Ovary (tissue), 9 donors: Measurements from ENCODE around the gene PLEKHA8. TPM values are rescaled to one million over a fixed set of nuclear protein-coding genes. Genes with fewer than 3 reads are reported as not detected.

ENCODE experiments used
- DNase-seq, 5 donors: peaks; one replicate each; pipeline ENCODE4 v3.0.0-alpha.2; 2019 to 2020
- H3K27ac ChIP-seq, 2 donors: fragments of 200-600 bp; one replicate each; pipeline versions ENCODE4 v1.5.1 to v1.8.0; 2019 to 2022
- H3K27me3 ChIP-seq: fragments of 200-600 bp; one replicate; pipeline ENCODE4 v1.8.0; 2022
- H3K36me3 ChIP-seq: fragments of 200-600 bp; sonication (generic); one replicate; pipeline ENCODE4 v1.5.1; 2019
- H3K4me1 ChIP-seq: one replicate; pipeline ENCODE4 v1.8.1; 2013; ENCODE audit warnings: mild to moderate bottlenecking, moderate library complexity; ENCODE audit not compliant: insufficient read depth
- H3K4me3 ChIP-seq: fragments of 200-600 bp; sonication (generic); one replicate; pipeline ENCODE4 v1.5.1; 2017
- H3K9me3 ChIP-seq, 2 donors: fragments of 200-600 bp in 1 of 2; sonication (generic) in 1 of 2; one replicate each; pipeline versions ENCODE4 v1.5.1 to v1.8.1; 2013 to 2019; ENCODE audit warnings: mild to moderate bottlenecking in 1 of 2, moderate library complexity in 1 of 2
- EP300 ChIP-seq: sonication (generic); formaldehyde crosslinking; IDR thresholded peaks from one replicate; pipeline ENCODE4 v1.6.1; 2017; ENCODE audit warnings: antibody characterized with exemption
- POLR2A ChIP-seq: fragments of 450-650 bp; IDR thresholded peaks from one replicate; pipeline ENCODE4 v1.6.1; 2017; ENCODE audit warnings: antibody characterized with exemption, mild to moderate bottlenecking, moderate library complexity
- WGBS, 3 donors: extraction: QIAGEN DNeasy Blood & Tissue Kit in 1 of 3; methylation state at CpG; one replicate each; pipeline versions ENCODE4 v1.1.5 to v1.1.7; 2013 to 2017; 5-methylcytosine and 5-hydroxymethylcytosine counted together
- intact Hi-C, 4 donors: fragments of 100-400 bp; cut with DNase I; formaldehyde crosslinking; loops; one replicate each; pipeline versions ENCODE4 v1.11.0 to v1.15.1; 2022 to 2023
- polyA plus RNA-seq, 2 donors: library from polyadenylated mRNA; stranded (reverse); fragments of 200-250 nt in 1 of 2; fragments of 350-450 nt in 1 of 2; fragmentation: Illumina TruSeq in 1 of 2; extraction: RNeasy Lipid Tissue Mini Kit (QIAGEN cat#74804) in 1 of 2; gene quantifications; one replicate each; pipeline ENCODE4 v1.2.3, GENCODE V29; 2013 to 2014
- total RNA-seq, 7 donors: library from RNA; depleted of rRNA in 2 of 7; stranded (reverse); fragments of >200 nt in 2 of 7; fragmentation: NEBNext Ultra II Directional in 3 of 7; extraction: Animal tissue kit (Norgen Biotek cat#: 25700) in 3 of 7; gene quantifications; one replicate each; pipeline versions ENCODE4 v1.1.0 to v1.2.4, GENCODE V29; 2016 to 2023
- TF ChIP-seq, protein P1 (sequence below), 3 donors: fragments of 450-650 bp in 2 of 3; fragments of 200-600 bp in 1 of 3; IDR thresholded peaks; one replicate each; pipeline versions ENCODE4 v1.5.1 to v1.8.0; 2016 to 2022; ENCODE audit warnings: antibody characterized with exemption in 3 of 3, mild to moderate bottlenecking in 1 of 3
- donor health status: DM: no; HTN: no; CAD: no; lungs with moderate emphysema.
- donor health status: DM: no; HTN: no; CAD: no.
- donor health status: Bipolar disorder and iron deficiency.
- donor health status: DM: yes; HTN: yes; CAD: no.
- donor health status: DM: no; HTN: no; CAD: no.
- donor health status: DM: yes; HTN: yes; CAD: no.

Gene PLEKHA8
- total and polyA plus RNA-seq, 9 donors: 3.1 to 12.8 (median 10.0) TPM

GRCh38 chr7:30086529-30086928 is 58.3 kb downstream of the PLEKHA8 start:
- Histone ChIP-seq H3K4me3 (no peak overlapping the region), H3K9me3 (no peaks in the 10 kb centered on the region), H3K4me1 (no peaks in the 10 kb centered on the region), H3K27ac (no peak overlapping the region), H3K27me3 (no peaks in the 10 kb centered on the region), H3K36me3 (no peaks in the 10 kb centered on the region)
- TF ChIP-seq, protein P1, sequence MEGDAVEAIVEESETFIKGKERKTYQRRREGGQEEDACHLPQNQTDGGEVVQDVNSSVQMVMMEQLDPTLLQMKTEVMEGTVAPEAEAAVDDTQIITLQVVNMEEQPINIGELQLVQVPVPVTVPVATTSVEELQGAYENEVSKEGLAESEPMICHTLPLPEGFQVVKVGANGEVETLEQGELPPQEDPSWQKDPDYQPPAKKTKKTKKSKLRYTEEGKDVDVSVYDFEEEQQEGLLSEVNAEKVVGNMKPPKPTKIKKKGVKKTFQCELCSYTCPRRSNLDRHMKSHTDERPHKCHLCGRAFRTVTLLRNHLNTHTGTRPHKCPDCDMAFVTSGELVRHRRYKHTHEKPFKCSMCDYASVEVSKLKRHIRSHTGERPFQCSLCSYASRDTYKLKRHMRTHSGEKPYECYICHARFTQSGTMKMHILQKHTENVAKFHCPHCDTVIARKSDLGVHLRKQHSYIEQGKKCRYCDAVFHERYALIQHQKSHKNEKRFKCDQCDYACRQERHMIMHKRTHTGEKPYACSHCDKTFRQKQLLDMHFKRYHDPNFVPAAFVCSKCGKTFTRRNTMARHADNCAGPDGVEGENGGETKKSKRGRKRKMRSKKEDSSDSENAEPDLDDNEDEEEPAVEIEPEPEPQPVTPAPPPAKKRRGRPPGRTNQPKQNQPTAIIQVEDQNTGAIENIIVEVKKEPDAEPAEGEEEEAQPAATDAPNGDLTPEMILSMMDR (IDR thresholded peaks at IDR 0.05): no peak
- TF ChIP-seq POLR2A (no peak), EP300 (no peak)
- intact Hi-C loops: no loop called here
- DNase-seq: no peak

DNA sequence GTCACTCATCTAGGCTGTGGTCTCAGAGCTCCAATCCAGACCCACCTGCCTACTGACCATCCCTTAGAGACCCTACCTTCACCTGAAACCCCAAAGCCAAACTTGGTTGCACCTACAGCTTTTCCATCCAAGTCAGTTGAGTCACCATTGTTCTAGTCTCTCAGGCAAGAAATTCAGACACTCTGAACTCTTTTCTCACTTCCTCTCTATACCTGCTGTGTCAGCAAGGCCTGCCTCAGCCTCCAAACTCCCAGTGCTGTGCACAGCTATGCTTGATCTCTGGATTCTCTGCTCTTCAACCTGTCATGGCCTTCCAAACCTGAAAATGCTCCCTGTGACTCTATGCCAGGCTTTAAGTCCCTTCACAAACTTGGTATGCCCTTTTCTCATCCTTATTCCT is 59.2 kb downstream of the PLEKHA8 start:
- H3K27ac ChIP-seq: no peak overlapping the region
- no peaks in the 10 kb centered on the region for H3K4me1 ChIP-seq
- no peaks in the 10 kb centered on the region for H3K9me3 ChIP-seq
- no peaks in the 10 kb centered on the region for H3K36me3 ChIP-seq
- intact Hi-C loops: no loop called here
- DNase-seq: no peak
- TF ChIP-seq EP300 (no peak), POLR2A (no peak)
- TF ChIP-seq, protein P1 (IDR thresholded peaks at IDR 0.05): no peak
- H3K4me3 ChIP-seq: no peak overlapping the region
- H3K27me3 ChIP-seq: no peaks in the 10 kb centered on the region

DNA sequence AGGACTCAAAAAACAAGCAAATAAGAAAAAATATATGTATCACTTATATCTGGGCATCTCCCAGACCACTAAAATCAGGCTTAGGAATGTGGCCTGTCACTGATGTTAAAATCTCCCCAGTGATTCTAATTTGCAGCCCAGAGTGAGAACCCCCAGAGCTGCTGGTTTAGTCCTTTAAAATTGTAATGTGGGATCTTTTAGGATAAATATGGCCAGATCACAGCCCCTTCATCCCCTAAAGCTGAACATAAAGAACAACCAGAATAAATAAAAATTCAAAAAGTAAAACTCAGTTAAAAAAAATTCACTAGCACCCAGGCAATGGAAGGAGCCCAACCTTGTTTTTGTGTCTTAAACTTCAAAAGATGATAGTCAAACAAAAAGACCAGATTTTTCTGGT is 60.1 kb downstream of the PLEKHA8 start:
- Histone ChIP-seq H3K36me3 (no peaks in the 10 kb centered on the region), H3K4me1 (no peaks in the 10 kb centered on the region), H3K9me3 (no peaks in the 10 kb centered on the region), H3K27ac (no peak overlapping the region), H3K4me3 (no peak overlapping the region), H3K27me3 (no peaks in the 10 kb centered on the region)
- TF ChIP-seq, protein P1 (IDR thresholded peaks at IDR 0.05): no peak
- TF ChIP-seq EP300 (no peak), POLR2A (no peak)
- no peak for DNase-seq
- intact Hi-C loops: no loop called here

GRCh38 chr7:30090111-30090510 is 61.9 kb downstream of the PLEKHA8 start:
- intact Hi-C loops: no loop called here
- no peak overlapping the region for H3K27ac ChIP-seq
- TF ChIP-seq, protein P1 (IDR thresholded peaks at IDR 0.05): no peak
- TF ChIP-seq POLR2A (no peak), EP300 (no peak)
- H3K4me3 ChIP-seq: no peak overlapping the region
- no peaks in the 10 kb centered on the region for H3K4me1 ChIP-seq
- H3K36me3 ChIP-seq: no peaks in the 10 kb centered on the region
- no peak for DNase-seq
- WGBS, 3 donors: 80 to 86% (median 82%) methylated on average over 3 of the region's 3 CpGs
- H3K9me3 ChIP-seq: no peaks in the 10 kb centered on the region
- H3K27me3 ChIP-seq: no peaks in the 10 kb centered on the region

- Histone ChIP-seq H3K27ac (no peak overlapping the region), H3K36me3 (no peaks in the 10 kb centered on the region), H3K4me1 (no peaks in the 10 kb centered on the region), H3K9me3 (no peaks in the 10 kb centered on the region), H3K27me3 (no peaks in the 10 kb centered on the region), H3K4me3 (no peak overlapping the region)
- TF ChIP-seq POLR2A: no peak
- TF ChIP-seq EP300: no peak
- TF ChIP-seq, protein P1 (IDR thresholded peaks at IDR 0.05): no peak
- DNase-seq: no peak
- WGBS, 3 donors: 41 to 62% (median 52%) methylated on average over 2 of the region's 2 CpGs
- intact Hi-C loops: no loop called here
Measured at GRCh38 chr7:30091491-30091912, 63.3 kb downstream of the PLEKHA8 start.
